Smooth muscle cell of the umbilical artery (primary cell): ENCODE results near the gene LTA4H. TPM values are rescaled to one million over a fixed set of nuclear protein-coding genes. Genes with fewer than 3 reads are reported as not detected.

ENCODE experiments used
- total RNA-seq: library from RNA; depleted of rRNA; stranded (reverse); fragments of >200 nt; gene quantifications from 2 replicates; pipeline ENCODE4 v1.2.3, GENCODE V29; 2014

Gene LTA4H
- total RNA-seq = 93.8 and 97.4 TPM in 2 replicates

GRCh38 chr12:96035283-96036236 lies at the start of gene LTA4H:
Gene LTA4H, minus strand, starts transcription at chr12:96035587. Its CDS starts 68 bp downstream, at chr12:96035519.

GRCh38 chr12:95996034-95996658 lies 39.2 kb downstream of the LTA4H start, which contains the start of gene HAL:
Gene HAL, minus strand, starts transcription at chr12:95996344. Its CDS starts 434 bp downstream, at chr12:95995910.

Other genes with a start within 250 kb of the LTA4H start
- gene NTN4, start 244.8 kb downstream of the LTA4H start, total RNA-seq = 0.59 and 2.1 TPM in 2 replicates
- 7.4 and 7.7 TPM in 2 replicates for gene SNRPF, start 176.6 kb downstream of the LTA4H start, total RNA-seq
- not detected in 2 replicates for gene CCDC38, start 93.0 kb downstream of the LTA4H start, total RNA-seq
- 0.28 and 0.59 TPM in 2 replicates for gene AMDHD1, start 92.3 kb downstream of the LTA4H start, total RNA-seq
- 0.09 and 0.30 TPM in 2 replicates for gene HAL, start 39.2 kb downstream of the LTA4H start, total RNA-seq
- 17.8 and 48.8 TPM in 2 replicates for gene ELK3, start 158.8 kb upstream of the LTA4H start, total RNA-seq